Measurements from ENCODE around the gene ZNF26.
A peak's percentile ranks its signal among the peaks of the same experiment; 100 is the strongest.
"Not testable (repeated sequence)": the region's sequence is repeated elsewhere in the genome, so short reads cannot be mapped to it uniquely, and the experiment has no call there.

The ZNF26 gene

GRCh38 chr12:132955094-132956010 is 30.8 kb upstream of the ZNF26 start:
- peak; percentile 71 for DNase-seq (ENCODE audit: low read depth)

- DNase-seq (ENCODE audit: low read depth): peak; percentile 89
Measured at GRCh38 chr12:132956011-132956788, 30.0 kb upstream of the ZNF26 start, which contains the start of gene ZNF605. Gene ZNF605 (minus strand): TSS chr12:132956306. CDS start chr12:132945635, 10,671 bp downstream.

- not testable (repeated sequence) for DNase-seq (ENCODE audit: low read depth)
Measured at GRCh38 chr12:132961790-132962189, 24.4 kb upstream of the ZNF26 start.

- DNase-seq (ENCODE audit: low read depth): not testable (repeated sequence)
Measured at GRCh38 chr12:132963947-132964346, 22.2 kb upstream of the ZNF26 start.

GRCh38 chr12:132965796-132966195 is 20.4 kb upstream of the ZNF26 start:
- no peak for DNase-seq (ENCODE audit: low read depth)

- DNase-seq (ENCODE audit: low read depth): no peak
Measured at GRCh38 chr12:132966676-132967415, 19.3 kb upstream of the ZNF26 start.

- no peak for DNase-seq (ENCODE audit: low read depth)
Measured at GRCh38 chr12:132967736-132968135, 18.4 kb upstream of the ZNF26 start.

GRCh38 chr12:132972374-132972773 is 13.8 kb upstream of the ZNF26 start:
- DNase-seq (ENCODE audit: low read depth): no peak

- peak; percentile 3 for DNase-seq (ENCODE audit: low read depth)
Measured at GRCh38 chr12:132976870-132977269, 9.3 kb upstream of the ZNF26 start.

- peak; percentile 21 for DNase-seq (ENCODE audit: low read depth)
Measured at GRCh38 chr12:132986885-132987225, 688 bp downstream of the ZNF26 start.

GRCh38 chr12:132998741-132999140 is 12.6 kb downstream of the ZNF26 start:
- no peak for DNase-seq (ENCODE audit: low read depth)

GRCh38 chr12:133010657-133011297 is 24.6 kb downstream of the ZNF26 start:
- DNase-seq (ENCODE audit: low read depth): peak; percentile 2

GRCh38 chr12:133023566-133023965 is 37.4 kb downstream of the ZNF26 start:
- DNase-seq (ENCODE audit: low read depth): no peak

- DNase-seq (ENCODE audit: low read depth): peak; percentile 9
Measured at GRCh38 chr12:133026996-133027395, 40.8 kb downstream of the ZNF26 start.

- peak; percentile 98 for DNase-seq (ENCODE audit: low read depth)
Measured at GRCh38 chr12:133037207-133038005, 51.2 kb downstream of the ZNF26 start, which contains the start of gene ZNF84. Gene ZNF84 (plus strand): TSS chr12:133037509. CDS start chr12:133041468, 3,959 bp downstream.

- no peak for DNase-seq (ENCODE audit: low read depth)
Measured at GRCh38 chr12:133038118-133038709, 52.0 kb downstream of the ZNF26 start.

- no peak for DNase-seq (ENCODE audit: low read depth)
Measured at GRCh38 chr12:133046698-133047097, 60.5 kb downstream of the ZNF26 start.

- peak; percentile 3 for DNase-seq (ENCODE audit: low read depth)
Measured at GRCh38 chr12:133057446-133057845, 71.3 kb downstream of the ZNF26 start.

- peak; percentile 10 for DNase-seq (ENCODE audit: low read depth)
Measured at GRCh38 chr12:133058203-133059113, 72.3 kb downstream of the ZNF26 start.
